Embryonic facial prominence (tissue), 1 donor: Measurements from ENCODE around the gene ZNF142.

Source experiments
- DNase-seq: peaks from one replicate; pipeline ENCODE4 v3.0.0-alpha.2; 2016; ENCODE audit errors: extremely low spot score

ZNF142 gene, protein sequence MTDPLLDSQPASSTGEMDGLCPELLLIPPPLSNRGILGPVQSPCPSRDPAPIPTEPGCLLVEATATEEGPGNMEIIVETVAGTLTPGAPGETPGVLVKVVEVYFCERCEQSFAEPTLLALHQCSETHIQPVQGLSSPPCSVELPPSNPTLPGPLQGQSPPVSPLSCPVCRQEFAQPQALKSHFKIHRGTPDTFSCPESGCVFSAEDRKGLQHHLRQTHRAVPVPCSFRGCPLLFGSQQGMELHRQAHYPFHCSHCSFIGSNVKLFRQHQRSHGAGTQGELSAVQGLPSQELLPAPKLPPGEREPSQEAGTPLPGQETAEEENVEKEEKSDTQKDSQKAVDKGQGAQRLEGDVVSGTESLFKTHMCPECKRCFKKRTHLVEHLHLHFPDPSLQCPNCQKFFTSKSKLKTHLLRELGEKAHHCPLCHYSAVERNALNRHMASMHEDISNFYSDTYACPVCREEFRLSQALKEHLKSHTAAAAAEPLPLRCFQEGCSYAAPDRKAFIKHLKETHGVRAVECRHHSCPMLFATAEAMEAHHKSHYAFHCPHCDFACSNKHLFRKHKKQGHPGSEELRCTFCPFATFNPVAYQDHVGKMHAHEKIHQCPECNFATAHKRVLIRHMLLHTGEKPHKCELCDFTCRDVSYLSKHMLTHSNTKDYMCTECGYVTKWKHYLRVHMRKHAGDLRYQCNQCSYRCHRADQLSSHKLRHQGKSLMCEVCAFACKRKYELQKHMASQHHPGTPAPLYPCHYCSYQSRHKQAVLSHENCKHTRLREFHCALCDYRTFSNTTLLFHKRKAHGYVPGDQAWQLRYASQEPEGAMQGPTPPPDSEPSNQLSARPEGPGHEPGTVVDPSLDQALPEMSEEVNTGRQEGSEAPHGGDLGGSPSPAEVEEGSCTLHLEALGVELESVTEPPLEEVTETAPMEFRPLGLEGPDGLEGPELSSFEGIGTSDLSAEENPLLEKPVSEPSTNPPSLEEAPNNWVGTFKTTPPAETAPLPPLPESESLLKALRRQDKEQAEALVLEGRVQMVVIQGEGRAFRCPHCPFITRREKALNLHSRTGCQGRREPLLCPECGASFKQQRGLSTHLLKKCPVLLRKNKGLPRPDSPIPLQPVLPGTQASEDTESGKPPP (N-terminal part only)

GRCh38 chr2:218659258-218659987, at the start of gene ZNF142, which contains the start of gene BCS1L:
ZNF142 (minus strand) TSS chr2:218659623; CDS start chr2:218656429, 3,194 bp downstream.
BCS1L (plus strand) TSS chr2:218659683; CDS start chr2:218660988, 1,305 bp downstream.
- DNase-seq, result peak; percentile 74

DNA sequence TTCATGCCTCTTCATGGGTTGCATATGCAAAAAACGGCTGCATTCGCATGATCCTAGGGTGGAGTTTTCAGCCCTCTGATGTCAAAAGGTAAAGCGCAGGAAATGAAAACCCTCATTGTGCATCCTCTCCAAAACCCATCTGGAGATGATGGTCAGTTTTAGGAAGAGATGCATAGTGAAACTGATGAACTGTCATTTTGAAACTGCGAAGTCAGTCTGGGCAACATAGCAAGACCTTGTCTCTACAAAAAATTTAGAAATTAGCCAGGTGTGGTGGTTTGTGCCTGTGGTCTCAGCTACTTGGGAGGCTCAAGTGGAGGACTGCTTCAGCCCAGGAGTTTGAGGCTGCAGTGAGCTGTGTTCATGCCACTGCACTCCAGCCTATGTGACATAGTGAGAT, 48.7 kb upstream of the ZNF142 start:
- no peak for DNase-seq

DNA sequence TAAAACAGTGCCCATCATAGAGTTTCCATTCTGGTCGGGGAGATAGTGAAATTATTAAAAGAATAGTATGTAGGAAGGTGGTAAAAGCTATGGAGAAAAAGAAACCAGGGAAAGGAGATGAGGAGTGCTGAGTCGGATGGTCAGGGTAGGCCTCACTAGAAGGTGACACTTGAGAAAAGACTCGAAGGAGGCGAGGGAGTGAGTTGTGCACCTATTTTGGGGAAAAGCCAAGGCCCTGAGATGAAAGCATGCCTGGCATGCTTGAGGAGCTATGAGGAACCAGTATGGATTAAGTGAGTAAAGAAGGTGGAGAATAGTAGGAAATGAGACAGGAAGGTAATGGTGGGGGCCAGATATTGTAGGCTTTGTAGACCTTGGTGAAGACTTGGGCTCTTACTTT, 43.9 kb upstream of the ZNF142 start:
- no peak for DNase-seq

DNA sequence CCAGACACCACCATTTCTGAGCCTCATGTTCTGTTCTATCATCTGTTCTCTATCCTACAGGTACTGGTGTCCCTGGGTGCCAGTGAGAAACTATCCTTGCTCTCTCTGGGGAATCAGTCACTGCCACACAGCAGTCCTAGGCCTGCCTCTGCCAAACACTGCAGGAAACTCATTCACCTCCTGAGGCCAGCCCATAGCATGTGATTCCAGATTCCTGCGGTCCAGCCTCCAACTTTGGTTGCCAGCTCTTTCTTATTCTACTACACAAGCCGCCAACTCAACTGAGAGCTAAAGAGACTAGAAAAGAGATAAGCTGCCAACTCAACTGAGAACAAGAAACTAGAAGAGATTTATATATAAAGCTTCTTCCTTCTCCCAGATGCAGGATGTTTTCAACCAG, 42.4 kb upstream of the ZNF142 start:
- no peak for DNase-seq

- no peak for DNase-seq
Observed at GRCh38 chr2:218698885-218699284, 39.5 kb upstream of the ZNF142 start.

DNA sequence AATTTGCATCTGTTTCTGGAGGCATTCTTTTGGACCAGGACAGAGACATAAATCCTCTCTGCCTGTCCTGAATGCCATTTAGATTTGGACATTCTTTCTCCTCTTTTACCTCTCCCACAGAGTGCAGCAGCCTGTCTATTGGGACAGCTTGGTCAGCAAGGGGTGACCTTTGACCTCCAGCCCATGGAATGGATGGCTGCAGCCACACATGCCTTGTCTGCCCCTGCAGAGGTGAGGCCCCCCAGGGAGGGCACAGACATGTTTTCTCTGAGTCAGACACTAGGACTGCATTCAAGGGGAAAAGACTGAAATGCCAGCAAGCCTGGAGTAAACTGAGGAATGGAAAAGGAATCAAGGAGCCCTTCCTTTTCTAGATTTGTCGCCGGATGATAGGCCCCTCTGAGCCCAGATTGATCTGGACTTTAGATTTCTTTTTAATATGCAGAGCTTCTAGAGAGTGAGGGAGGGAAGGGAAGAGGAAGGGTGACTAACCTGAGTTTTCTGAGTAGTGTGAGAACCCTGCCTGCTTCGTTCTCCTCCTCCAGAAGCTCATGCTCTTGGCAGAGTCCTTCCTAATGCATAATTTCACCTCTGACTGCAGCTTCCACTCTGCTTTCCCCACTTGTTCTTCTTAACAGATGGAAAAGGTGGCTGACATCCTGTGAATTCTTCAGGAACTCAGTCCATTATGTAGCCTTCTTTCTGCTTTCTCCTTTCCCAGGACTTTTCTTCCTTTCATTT, 35.2 kb upstream of the ZNF142 start:
- DNase-seq, result no peak

DNA sequence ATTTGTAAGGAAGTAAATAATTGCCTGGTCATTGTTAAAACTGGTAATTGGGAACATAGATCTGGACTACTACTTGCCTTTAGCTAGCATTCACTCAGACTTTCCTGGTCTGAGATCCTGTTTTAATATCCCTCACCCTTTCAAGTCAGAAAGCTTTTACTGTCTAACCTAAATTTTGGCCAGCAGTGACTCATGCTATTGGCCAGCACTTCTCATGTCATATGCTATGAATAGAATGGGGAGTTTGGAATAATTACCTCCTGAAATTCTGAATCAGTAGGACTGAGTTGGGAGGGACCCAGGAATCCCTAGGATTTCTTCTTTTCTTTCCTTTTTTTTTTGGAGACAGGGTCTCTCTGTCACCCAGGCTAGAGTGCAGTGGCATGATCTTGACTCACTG, 31.8 kb upstream of the ZNF142 start:
- DNase-seq, result no peak

DNA sequence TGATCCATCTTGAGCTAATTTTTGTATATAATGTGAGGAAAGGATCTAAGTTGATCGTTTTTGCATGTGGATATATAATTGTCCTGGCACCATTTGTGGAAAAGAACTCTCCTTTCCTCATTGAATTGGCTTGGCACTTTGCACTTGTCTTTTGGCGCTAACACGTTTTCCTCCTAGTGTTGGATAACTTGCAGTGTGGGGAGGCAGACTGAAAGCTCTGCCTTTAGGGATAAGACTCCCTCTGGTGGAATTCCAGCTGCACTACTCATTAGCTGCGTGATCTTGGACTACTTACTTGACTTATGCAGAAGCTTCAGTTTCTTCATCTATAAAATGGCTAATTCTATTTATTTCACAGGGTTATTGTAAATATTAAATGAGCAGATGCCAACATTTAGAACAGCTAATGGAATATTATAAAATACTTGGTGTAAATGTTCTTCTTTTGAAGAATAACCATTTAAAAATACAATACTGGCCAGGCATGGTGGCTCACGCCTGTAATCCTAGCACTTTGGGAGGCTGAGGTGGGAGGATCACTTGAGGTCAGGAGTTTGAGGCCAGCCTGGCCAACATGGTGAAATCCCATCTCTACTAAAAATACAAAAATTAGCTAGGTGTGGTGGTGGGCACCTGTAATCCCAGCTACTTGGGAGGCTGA, 28.1 kb upstream of the ZNF142 start:
- DNase-seq, result peak; percentile 52

- no peak for DNase-seq
Observed at GRCh38 chr2:218680061-218680460, 20.6 kb upstream of the ZNF142 start.

GRCh38 chr2:218679119-218679518, 19.7 kb upstream of the ZNF142 start:
- DNase-seq, result no peak

- peak; percentile 91 for DNase-seq
Observed at GRCh38 chr2:218671654-218672566, 12.5 kb upstream of the ZNF142 start, which contains the start of the genes RNF25 and STK36. RNF25 (minus strand) TSS chr2:218672002; CDS start chr2:218671970, 32 bp downstream. STK36 (plus strand) TSS chr2:218672086; CDS start chr2:218672830, 744 bp downstream.

GRCh38 chr2:218671097-218671653, 11.8 kb upstream of the ZNF142 start:
- no peak for DNase-seq

GRCh38 chr2:218664653-218665052, 5.2 kb upstream of the ZNF142 start:
- DNase-seq, result no peak

DNA sequence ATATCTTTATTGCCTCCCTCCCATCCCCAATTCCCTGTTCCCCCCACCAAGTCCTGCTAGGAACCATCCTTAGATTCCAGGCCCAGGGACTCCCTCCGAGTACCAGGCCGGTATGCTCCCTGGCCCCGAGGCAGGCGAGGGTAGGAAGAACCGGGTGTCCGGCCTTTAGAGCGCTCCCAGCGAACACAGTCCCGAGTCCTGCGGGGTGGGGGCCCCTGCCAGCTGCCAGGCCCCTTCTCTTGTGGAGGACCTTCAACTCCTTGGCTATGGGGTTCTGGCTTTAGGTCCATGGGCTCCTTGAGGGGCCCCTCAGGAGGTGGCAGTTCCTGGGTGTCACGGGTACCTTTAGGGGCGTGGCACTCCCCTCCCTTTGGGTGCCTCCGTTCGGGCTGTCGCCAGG, 4.5 kb upstream of the ZNF142 start:
- DNase-seq, result no peak

DNA sequence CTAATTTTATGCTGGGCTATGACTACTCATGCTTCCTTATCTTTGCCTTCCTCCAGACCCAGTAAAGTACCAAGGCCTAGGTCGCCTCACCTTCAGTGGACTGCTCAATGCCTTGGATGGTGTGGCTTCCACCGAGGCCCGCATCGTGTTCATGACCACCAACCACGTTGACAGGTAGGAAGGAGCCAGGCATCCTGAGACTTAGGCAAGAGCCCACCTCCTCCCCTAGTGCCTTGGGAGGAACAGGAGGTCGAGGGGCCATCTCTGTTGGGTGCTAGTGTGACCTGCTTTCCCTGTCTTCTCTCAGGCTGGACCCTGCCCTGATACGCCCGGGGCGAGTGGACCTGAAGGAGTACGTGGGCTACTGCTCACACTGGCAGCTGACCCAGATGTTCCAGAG, 3.4 kb upstream of the ZNF142 start:
- DNase-seq, result no peak

GRCh38 chr2:218662377-218662776, 3.0 kb upstream of the ZNF142 start:
- no peak for DNase-seq

DNA sequence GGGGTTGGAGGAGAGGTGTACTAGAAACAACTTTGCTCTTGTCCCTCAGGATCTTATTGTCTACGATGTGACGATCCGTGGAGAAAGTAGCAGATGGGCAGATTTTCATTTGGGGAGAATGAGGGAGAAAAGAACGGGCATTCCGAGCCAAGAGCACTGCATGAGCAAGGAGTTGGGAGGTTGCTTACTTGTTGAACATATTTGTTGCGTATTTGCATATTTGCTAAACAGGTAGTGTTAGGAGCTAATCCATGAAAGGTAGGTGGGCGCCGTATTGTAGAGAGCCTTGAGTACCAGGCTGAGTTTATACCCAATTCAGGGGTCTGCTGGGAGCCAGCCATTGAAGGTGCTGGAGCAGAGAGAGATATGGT, 550 bp upstream of the ZNF142 start:
- no peak for DNase-seq

DNA sequence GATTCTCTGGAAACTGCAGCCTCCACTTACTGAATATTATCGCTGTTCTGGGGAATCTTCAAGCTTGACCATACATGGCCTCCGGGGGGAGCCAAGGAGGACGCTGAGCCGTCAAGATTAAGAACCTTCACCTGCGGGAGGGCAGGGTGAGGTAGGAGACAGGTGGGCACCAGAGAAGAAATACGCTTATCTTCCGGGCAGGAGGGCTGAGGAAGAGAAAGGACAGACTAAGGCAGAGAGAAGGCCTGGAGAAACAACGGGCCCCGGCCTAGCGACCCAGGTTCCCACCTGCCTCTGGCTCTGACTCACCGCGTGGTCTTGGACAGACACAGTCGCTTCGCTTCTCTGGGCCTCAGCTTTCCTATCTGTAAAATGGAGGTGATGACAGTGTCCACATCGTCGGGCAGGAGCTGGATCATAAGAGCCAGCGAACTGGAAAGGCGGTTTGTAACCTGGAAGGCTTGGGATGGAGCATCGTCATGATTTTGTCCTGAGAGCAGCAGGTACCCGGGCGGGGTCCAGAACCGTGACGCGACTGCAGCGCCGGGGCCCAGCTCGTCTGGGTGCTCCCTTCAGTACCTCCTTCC, 659 bp downstream of the ZNF142 start:
- DNase-seq, result no peak
